ENCODE data around the gene PATE2. TPM values are rescaled to one million over a fixed set of nuclear protein-coding genes. Genes with fewer than 3 reads are reported as not detected.

Gene PATE2
- total and polyA plus RNA-seq, 8 donors, result 0.07 to 0.10 TPM; not detected in 6

DNA sequence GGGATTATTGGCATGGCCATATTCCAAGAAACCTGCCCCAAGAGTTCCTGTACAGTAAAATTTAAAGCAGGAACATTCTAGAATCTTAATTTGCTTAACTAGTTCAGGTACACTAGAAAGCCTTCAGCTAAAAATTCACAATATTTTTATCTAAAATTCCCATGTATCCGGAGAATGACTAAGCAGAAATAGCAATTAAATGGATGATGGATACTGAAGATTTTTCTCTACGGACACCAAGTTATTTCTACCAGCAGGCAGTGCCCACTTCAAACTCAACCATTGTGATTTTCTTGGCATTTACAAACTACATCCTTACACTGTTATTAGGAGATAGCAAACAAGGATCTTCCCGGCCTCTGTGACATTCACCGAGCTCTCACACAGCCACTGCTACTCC, 12.2 kb upstream of the PATE2 start:
- H3K9me3 ChIP-seq, result peaks cover 0 to 31% of the 10 kb centered on the region in 2 donors
- TF ChIP-seq, protein P1, sequence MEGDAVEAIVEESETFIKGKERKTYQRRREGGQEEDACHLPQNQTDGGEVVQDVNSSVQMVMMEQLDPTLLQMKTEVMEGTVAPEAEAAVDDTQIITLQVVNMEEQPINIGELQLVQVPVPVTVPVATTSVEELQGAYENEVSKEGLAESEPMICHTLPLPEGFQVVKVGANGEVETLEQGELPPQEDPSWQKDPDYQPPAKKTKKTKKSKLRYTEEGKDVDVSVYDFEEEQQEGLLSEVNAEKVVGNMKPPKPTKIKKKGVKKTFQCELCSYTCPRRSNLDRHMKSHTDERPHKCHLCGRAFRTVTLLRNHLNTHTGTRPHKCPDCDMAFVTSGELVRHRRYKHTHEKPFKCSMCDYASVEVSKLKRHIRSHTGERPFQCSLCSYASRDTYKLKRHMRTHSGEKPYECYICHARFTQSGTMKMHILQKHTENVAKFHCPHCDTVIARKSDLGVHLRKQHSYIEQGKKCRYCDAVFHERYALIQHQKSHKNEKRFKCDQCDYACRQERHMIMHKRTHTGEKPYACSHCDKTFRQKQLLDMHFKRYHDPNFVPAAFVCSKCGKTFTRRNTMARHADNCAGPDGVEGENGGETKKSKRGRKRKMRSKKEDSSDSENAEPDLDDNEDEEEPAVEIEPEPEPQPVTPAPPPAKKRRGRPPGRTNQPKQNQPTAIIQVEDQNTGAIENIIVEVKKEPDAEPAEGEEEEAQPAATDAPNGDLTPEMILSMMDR (IDR thresholded peaks at IDR 0.05), result no peak
- no peaks in the 10 kb centered on the region for H3K4me1 ChIP-seq
- H3K27me3 ChIP-seq, result no peaks in the 10 kb centered on the region
- H3K4me3 ChIP-seq, result no peak overlapping the region
- H3K36me3 ChIP-seq, result no peaks in the 10 kb centered on the region
- no peak overlapping the region for H3K27ac ChIP-seq
- ATAC-seq (no peak), DNase-seq (no peak)
- intact Hi-C loops (cut with DNase I), result no loop called here

DNA sequence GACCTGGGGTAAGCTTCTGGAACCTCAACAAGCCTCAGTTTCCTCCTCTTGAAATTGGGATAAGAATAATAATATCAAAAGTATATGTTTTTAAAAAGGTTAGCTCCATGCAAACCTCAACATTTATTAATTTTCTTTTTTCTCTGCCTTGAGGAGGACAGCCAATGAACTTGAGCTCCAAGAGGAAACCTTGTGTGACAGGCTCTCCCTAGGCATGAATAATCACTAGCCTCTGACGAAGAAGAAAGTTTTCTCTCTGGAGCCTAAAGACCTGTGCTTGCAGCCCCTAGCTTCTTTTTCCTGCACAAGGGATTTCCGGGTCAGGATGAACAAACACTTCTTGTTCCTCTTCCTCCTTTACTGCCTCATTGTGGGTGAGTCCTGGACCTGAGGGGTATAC, 9.2 kb upstream of the PATE2 start, which contains the start of gene PATE3:
TSS of gene PATE3 (plus strand) at position 301 of the 400 bp plus-strand sequence. CDS start at position 326, 25 bp downstream.
- H3K36me3 ChIP-seq, result no peaks in the 10 kb centered on the region
- no peak within 1 kb of the TSS for H3K4me3 ChIP-seq
- TF ChIP-seq, protein P1 (IDR thresholded peaks at IDR 0.05), result no peak
- H3K27ac ChIP-seq, result no peak within 1 kb of the TSS
- ATAC-seq, result no peak
- no peak for DNase-seq
- H3K4me1 ChIP-seq, result no peaks in the 10 kb centered on the region
- H3K9me3 ChIP-seq, result peaks cover 0 to 4% of the 10 kb centered on the region in 2 donors
- intact Hi-C loops (cut with DNase I), result no loop called here
- H3K27me3 ChIP-seq, result no peaks in the 10 kb centered on the region

DNA sequence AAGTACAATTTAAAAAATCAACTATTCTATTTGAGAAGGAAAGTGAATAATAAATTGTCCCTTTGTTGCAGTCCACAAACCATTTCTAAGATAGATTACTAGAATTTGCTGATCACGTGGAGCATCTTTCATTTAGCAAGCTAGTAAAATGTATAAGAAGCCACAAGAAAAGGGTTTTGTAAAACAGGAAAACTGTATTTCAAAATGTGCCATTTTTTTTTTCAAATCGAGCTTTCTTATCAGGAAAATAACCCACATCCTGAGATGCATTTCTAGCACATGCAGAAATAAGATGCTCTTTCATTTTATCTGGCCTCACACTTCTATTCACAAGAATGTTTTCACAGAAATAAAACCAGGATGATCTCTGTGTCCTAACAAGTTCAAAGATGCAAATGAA, 6.0 kb upstream of the PATE2 start:
- H3K27ac ChIP-seq, result no peak overlapping the region
- ATAC-seq, result no peak
- intact Hi-C loops (cut with DNase I), result no loop called here
- TF ChIP-seq, protein P1 (IDR thresholded peaks at IDR 0.05), result no peak
- no peak overlapping the region for H3K4me3 ChIP-seq
- H3K9me3 ChIP-seq, result no peaks in the 10 kb centered on the region
- no peaks in the 10 kb centered on the region for H3K4me1 ChIP-seq
- no peak for DNase-seq
- H3K36me3 ChIP-seq, result no peaks in the 10 kb centered on the region
- no peaks in the 10 kb centered on the region for H3K27me3 ChIP-seq

DNA sequence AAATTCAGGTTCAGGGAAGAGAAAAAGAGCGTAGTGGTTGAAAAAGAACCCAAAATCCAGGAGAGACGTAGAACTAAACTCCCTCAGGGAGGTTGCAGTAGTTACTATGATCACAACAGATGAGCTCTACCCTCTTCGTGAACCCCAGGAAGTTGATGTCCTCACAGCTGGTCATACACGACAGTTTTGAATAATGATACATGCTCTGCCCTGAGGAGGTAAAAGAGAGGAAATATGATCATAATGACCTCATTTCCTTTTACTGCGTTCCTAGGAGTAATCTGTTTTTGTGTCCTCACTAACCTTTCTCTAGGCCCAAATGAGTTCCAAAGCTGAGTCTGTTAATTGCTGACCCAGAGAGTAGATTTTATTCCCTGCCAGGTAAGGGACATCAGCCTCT, 1.3 kb downstream of the PATE2 start:
- intact Hi-C loops (cut with DNase I), result no loop called here

DNA sequence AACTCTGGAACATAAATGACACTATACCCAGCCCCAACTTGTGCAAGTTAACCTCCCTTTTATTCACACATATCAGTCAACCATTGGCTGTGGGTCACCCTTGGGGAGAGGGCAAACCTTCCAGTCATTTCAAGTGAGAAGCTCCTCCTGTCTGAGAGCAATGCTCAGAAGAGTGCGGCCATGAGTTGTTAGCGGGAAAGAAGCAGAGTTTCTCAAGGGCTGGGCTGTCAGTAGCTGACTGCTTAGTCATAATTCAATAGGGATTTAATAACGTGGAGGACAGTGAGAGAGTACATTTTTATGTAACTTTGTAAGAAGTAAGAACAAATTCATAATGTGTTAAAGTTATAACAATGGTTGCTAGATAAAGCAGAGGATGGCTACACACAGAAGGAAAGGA, 5.1 kb downstream of the PATE2 start:
- no peaks in the 10 kb centered on the region for H3K9me3 ChIP-seq
- no peak overlapping the region for H3K4me3 ChIP-seq
- no peaks in the 10 kb centered on the region for H3K27me3 ChIP-seq
- H3K36me3 ChIP-seq, result no peaks in the 10 kb centered on the region
- intact Hi-C loops (cut with DNase I), result no loop called here
- TF ChIP-seq, protein P1 (IDR thresholded peaks at IDR 0.05), result no peak
- H3K27ac ChIP-seq, result no peak overlapping the region
- ATAC-seq, result no peak
- H3K4me1 ChIP-seq, result no peaks in the 10 kb centered on the region
- no peak for DNase-seq

More for the DNA sequence above, 1.3 kb downstream of the PATE2 start:
- Histone ChIP-seq H3K36me3 (no peaks in the 10 kb centered on the region), H3K27ac (no peak overlapping the region), H3K4me3 (no peak overlapping the region), H3K4me1 (no peaks in the 10 kb centered on the region), H3K27me3 (no peaks in the 10 kb centered on the region), H3K9me3 (no peaks in the 10 kb centered on the region)
- DNase-seq, result no peak
- no peak for ATAC-seq
- TF ChIP-seq, protein P1 (IDR thresholded peaks at IDR 0.05), result no peak
